HFFc6 (cell line): ENCODE measurements around the gene PLAAT3. TPM values are rescaled to one million over a fixed set of nuclear protein-coding genes. Genes with fewer than 3 reads are reported as not detected.
"Not testable (repeated sequence)": the region's sequence is repeated elsewhere in the genome, so short reads cannot be mapped to it uniquely, and the experiment has no call there.

ENCODE experiments used
- DNase-seq: peaks from one replicate; pipeline ENCODE4 v3.0.0-alpha.2; 2018
- H3K27ac Mint-ChIP-seq: 2 replicates; pipeline ENCODE4 v1.8.0; 2020; ENCODE audit warnings: mild to moderate bottlenecking, mixed read lengths
- H3K27me3 Mint-ChIP-seq: 2 replicates; pipeline ENCODE4 v1.8.0; 2021; ENCODE audit warnings: mild to moderate bottlenecking, moderate library complexity, mixed read lengths; ENCODE audit not compliant: insufficient read depth
- H3K36me3 Mint-ChIP-seq: 2 replicates; pipeline ENCODE4 v1.8.0; 2021; ENCODE audit warnings: low read depth, mixed read lengths
- H3K4me1 Mint-ChIP-seq: 2 replicates; pipeline ENCODE4 v1.8.0; 2020; ENCODE audit warnings: low read depth, mixed read lengths
- H3K4me3 Mint-ChIP-seq: 2 replicates; pipeline ENCODE4 v1.8.0; 2020; ENCODE audit warnings: mild to moderate bottlenecking, moderate library complexity, mixed read lengths
- H3K9me3 Mint-ChIP-seq: 2 replicates; pipeline ENCODE4 v1.8.0; 2020; ENCODE audit warnings: mild to moderate bottlenecking, mixed read lengths
- total RNA-seq, 6 experiments: library from RNA; stranded (reverse); fragmentation: NEBNext Ultra II Directional; extraction: Animal tissue kit (Norgen Biotek cat#: 25700); gene quantifications; 2 replicates in 1 of 6; 3 replicates in 5 of 6; pipeline ENCODE4 v1.2.3, GENCODE V29; 2021
- TF ChIP-seq, protein P1 (sequence below): fragments of 200-600 bp; sonication (generic); IDR thresholded peaks from 2 replicates; pipeline ENCODE4 v1.5.0; 2021; ENCODE audit warnings: antibody characterized with exemption, mild to moderate bottlenecking

Gene PLAAT3
- total RNA-seq, 6 experiments from 2014 or later: 8.0 to 11.2 (median 8.6) TPM

DNA sequence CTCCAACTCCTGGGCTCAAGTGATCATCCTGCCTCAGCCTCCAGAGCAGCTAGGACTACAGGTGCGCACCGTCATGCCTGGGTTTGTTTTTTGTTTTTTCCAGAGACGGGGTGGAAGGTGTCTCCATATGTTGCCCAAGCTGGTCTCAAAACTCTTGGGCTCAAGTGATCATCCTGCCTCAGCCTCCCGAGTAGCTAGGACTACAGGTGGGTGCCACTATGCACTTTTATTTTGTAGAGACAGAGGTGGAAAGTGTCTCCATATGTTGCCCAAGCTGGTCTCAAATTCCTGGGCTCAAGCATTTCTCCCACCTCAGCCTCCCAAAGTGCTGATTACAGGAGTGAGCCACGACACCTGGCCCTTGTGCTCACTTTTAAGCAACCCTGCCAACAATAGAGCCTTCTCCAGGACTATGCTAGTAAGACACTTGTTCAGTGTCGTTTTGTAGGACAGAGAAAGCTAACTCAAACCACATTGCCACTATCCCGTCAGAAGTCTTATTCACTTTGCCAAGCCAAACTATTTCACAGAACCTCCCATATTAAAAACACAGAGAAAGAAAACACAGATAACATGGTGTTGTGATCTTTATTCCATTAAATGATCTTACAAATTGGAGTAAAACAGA is 9.4 kb upstream of the PLAAT3 start:
- Mint-ChIP-seq H3K4me3 (no peak overlapping the region), H3K9me3 (no peaks in the 10 kb centered on the region), H3K27me3 (peaks cover 8% of the 10 kb centered on the region), H3K36me3 (no peaks in the 10 kb centered on the region; the same call in 1 of the 2 replicates), H3K4me1 (peaks cover 6% of the 10 kb centered on the region; the same call in 1 of the 2 replicates), H3K27ac (no peak overlapping the region)
- DNase-seq: no peak
- TF ChIP-seq, protein P1, sequence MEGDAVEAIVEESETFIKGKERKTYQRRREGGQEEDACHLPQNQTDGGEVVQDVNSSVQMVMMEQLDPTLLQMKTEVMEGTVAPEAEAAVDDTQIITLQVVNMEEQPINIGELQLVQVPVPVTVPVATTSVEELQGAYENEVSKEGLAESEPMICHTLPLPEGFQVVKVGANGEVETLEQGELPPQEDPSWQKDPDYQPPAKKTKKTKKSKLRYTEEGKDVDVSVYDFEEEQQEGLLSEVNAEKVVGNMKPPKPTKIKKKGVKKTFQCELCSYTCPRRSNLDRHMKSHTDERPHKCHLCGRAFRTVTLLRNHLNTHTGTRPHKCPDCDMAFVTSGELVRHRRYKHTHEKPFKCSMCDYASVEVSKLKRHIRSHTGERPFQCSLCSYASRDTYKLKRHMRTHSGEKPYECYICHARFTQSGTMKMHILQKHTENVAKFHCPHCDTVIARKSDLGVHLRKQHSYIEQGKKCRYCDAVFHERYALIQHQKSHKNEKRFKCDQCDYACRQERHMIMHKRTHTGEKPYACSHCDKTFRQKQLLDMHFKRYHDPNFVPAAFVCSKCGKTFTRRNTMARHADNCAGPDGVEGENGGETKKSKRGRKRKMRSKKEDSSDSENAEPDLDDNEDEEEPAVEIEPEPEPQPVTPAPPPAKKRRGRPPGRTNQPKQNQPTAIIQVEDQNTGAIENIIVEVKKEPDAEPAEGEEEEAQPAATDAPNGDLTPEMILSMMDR: no peak

- no peak overlapping the region for H3K4me3 Mint-ChIP-seq
- no peaks in the 10 kb centered on the region for H3K36me3 Mint-ChIP-seq
- H3K9me3 Mint-ChIP-seq: no peaks in the 10 kb centered on the region
- TF ChIP-seq, protein P1: no peak
- no peak for DNase-seq
- no peak overlapping the region for H3K27ac Mint-ChIP-seq
- peaks cover 8% of the 10 kb centered on the region for H3K27me3 Mint-ChIP-seq
- peaks cover 6% of the 10 kb centered on the region; the same call in 1 of the 2 replicates for H3K4me1 Mint-ChIP-seq
These were observed 8.1 kb upstream of the PLAAT3 start for GRCh38 chr11:63622323-63622722.

GRCh38 chr11:63621071-63621470 is 6.8 kb upstream of the PLAAT3 start:
- H3K36me3 Mint-ChIP-seq: no peaks in the 10 kb centered on the region
- H3K9me3 Mint-ChIP-seq: no peaks in the 10 kb centered on the region
- peaks cover 8% of the 10 kb centered on the region for H3K27me3 Mint-ChIP-seq
- H3K4me3 Mint-ChIP-seq: no peak overlapping the region
- TF ChIP-seq, protein P1: no peak
- DNase-seq: no peak
- H3K27ac Mint-ChIP-seq: no peak overlapping the region
- H3K4me1 Mint-ChIP-seq: peaks cover 6% of the 10 kb centered on the region; the same call in 1 of the 2 replicates

DNA sequence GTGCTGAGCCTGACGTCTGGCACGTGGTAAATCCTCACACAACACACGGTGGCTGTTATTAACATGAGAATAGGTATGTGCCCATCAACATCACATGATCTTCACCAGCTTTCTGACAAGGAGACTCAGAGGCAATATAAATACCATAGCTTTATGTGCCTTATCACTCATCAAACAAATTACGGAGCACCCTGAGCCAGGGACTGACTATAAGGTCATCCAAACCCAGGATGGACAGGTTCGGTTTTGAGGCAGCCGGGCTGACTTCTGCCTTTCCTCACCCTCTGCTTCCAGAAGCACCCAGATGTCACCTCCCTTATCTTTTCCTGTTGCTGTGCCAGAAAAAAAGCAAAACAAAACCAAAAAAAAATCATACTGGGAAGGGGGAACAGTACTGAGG is 5.7 kb upstream of the PLAAT3 start:
- peaks cover 6% of the 10 kb centered on the region; the same call in 1 of the 2 replicates for H3K4me1 Mint-ChIP-seq
- H3K36me3 Mint-ChIP-seq: no peaks in the 10 kb centered on the region
- no peak overlapping the region for H3K4me3 Mint-ChIP-seq
- no peak overlapping the region for H3K27ac Mint-ChIP-seq
- H3K9me3 Mint-ChIP-seq: no peaks in the 10 kb centered on the region
- TF ChIP-seq, protein P1: no peak
- DNase-seq: no peak
- H3K27me3 Mint-ChIP-seq: peaks cover 8% of the 10 kb centered on the region

GRCh38 chr11:63617686-63618085 is 3.5 kb upstream of the PLAAT3 start:
- not testable (repeated sequence) for DNase-seq, H3K27me3 Mint-ChIP-seq, H3K4me3 Mint-ChIP-seq, H3K27ac Mint-ChIP-seq, H3K9me3 Mint-ChIP-seq, H3K36me3 Mint-ChIP-seq
- H3K4me1 Mint-ChIP-seq: peaks cover 14% of the 10 kb centered on the region

DNA sequence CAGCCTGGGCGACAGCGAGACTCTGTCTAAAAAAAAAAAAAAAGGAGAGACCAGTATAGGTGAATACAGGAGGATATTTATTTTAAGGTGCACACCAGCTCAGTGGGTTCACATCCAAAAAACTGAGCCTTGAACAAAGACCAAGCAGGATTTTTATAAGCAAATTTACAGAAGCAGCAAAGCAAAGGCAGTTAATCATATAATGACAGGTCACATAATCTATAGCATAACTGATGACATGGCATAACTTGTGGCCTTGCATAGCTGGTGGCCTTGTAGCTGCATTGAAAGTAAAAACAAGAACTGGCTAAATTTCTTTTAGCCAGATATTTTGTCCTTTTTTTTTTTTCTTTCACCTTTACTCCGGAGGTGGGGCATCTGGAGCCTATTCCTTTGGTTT is 2.7 kb upstream of the PLAAT3 start:
- no peak for DNase-seq
- no peak overlapping the region for H3K27ac Mint-ChIP-seq
- H3K9me3 Mint-ChIP-seq: no peaks in the 10 kb centered on the region
- no peak overlapping the region for H3K4me3 Mint-ChIP-seq
- peaks cover 3% of the 10 kb centered on the region; the same call in 1 of the 2 replicates for H3K27me3 Mint-ChIP-seq
- H3K4me1 Mint-ChIP-seq: peaks cover 12% of the 10 kb centered on the region
- no peaks in the 10 kb centered on the region for H3K36me3 Mint-ChIP-seq
- TF ChIP-seq, protein P1: no peak
